Stomach (tissue), 9 donors: ENCODE measurements around the gene ADAMTSL3. TPM values are rescaled to one million over a fixed set of nuclear protein-coding genes. Genes with fewer than 3 reads are reported as not detected.

Experiments
- DNase-seq, 2 donors: peaks; one replicate each; pipeline versions ENCODE4 v3.0.0 to v3.0.0-alpha.2; 2013 to 2019
- H3K27ac ChIP-seq, 5 donors: fragments of 200-600 bp in 4 of 5; sonication (generic) in 4 of 5; one replicate each; pipeline ENCODE4 v1.5.1; 2013 to 2019; ENCODE audit warnings: mild to moderate bottlenecking in 1 of 5, moderate library complexity in 1 of 5
- H3K27me3 ChIP-seq, 3 donors: fragments of 200-600 bp; sonication (generic); one replicate each; pipeline ENCODE4 v1.5.1; 2017 to 2019; ENCODE audit warnings: mixed run types in 1 of 3
- H3K36me3 ChIP-seq, 4 donors: fragments of 200-600 bp; sonication (generic); 1 replicate in 3 of 4; 2 replicates in 1 of 4; pipeline ENCODE4 v1.5.1; 2016 to 2019
- H3K4me1 ChIP-seq, 4 donors: fragments of 200-600 bp; sonication (generic); one replicate each; pipeline ENCODE4 v1.5.1; 2016 to 2019
- H3K4me3 ChIP-seq, 4 donors: fragments of 200-600 bp; sonication (generic) in 3 of 4; one replicate each; pipeline ENCODE4 v1.5.1; 2016 to 2019; ENCODE audit warnings: mild to moderate bottlenecking in 1 of 4
- H3K9me3 ChIP-seq, 4 donors: fragments of 200-600 bp; sonication (generic); one replicate each; pipeline ENCODE4 v1.5.1; 2016 to 2019
- CTCF ChIP-seq, 7 experiments: fragments of 450-650 bp in 4 of 7; fragments of 200-600 bp in 3 of 7; sonication (generic) in 3 of 7; IDR thresholded peaks; one replicate each; pipeline ENCODE4 v1.5.1; 2016 to 2019; ENCODE audit warnings: antibody characterized with exemption in 7 of 7, control low read depth in 2 of 7, mild to moderate bottlenecking in 1 of 7
- EP300 ChIP-seq: sonication (generic); formaldehyde crosslinking; IDR thresholded peaks from one replicate; pipeline ENCODE4 v1.6.1; 2017; ENCODE audit warnings: antibody characterized with exemption
- POLR2A ChIP-seq, 4 donors: fragments of 450-650 bp; IDR thresholded peaks; one replicate each; pipeline ENCODE4 v1.6.1; 2016; ENCODE audit warnings: antibody characterized with exemption in 4 of 4, control low read depth in 2 of 4, mild to moderate bottlenecking in 1 of 4, moderate library complexity in 1 of 4
- POLR2AphosphoS5 ChIP-seq, 3 donors: sonication (generic); formaldehyde crosslinking; IDR thresholded peaks; one replicate each; pipeline ENCODE4 v1.6.1; 2016; ENCODE audit warnings: antibody characterized with exemption in 3 of 3
- WGBS, 5 donors: extraction: QIAGEN DNeasy Blood & Tissue Kit in 3 of 5; methylation state at CpG; one replicate each; pipeline versions ENCODE4 v1.1.5 to v1.1.7; 2013 to 2018; 5-methylcytosine and 5-hydroxymethylcytosine counted together
- intact Hi-C: fragments of 100-400 bp; cut with DNase I; formaldehyde crosslinking; loops from one replicate; pipeline ENCODE4 v1.15.1; 2023; ENCODE audit warnings: low total_unique reads
- polyA plus RNA-seq, 3 donors: library from polyadenylated mRNA; stranded (reverse); fragments of 200-250 nt; gene quantifications; one replicate each; pipeline ENCODE4 v1.2.3, GENCODE V29; 2013
- total RNA-seq, 5 donors: library from RNA; depleted of rRNA; stranded (reverse); fragments of >200 nt; gene quantifications; one replicate each; pipeline versions ENCODE4 v1.1.0 to v1.2.3, GENCODE V29; 2014 to 2016
- donor health status: healthy with polysubstance abuse.
- donor health status: Bipolar disorder and iron deficiency.
- donor health status: healthy.

ADAMTSL3 gene
- total and polyA plus RNA-seq, 8 donors = 1.1 to 54.9 (median 6.0) TPM

GRCh38 chr15:83929619-83930018 is 275.7 kb downstream of the ADAMTSL3 start:
- Histone ChIP-seq H3K27ac (peak overlapping the region in 2 of 5 donors; percentile 48 to 60), H3K9me3 (peaks cover 0 to 8% (median 0%) of the 10 kb centered on the region in 4 donors), H3K4me1 (peaks cover 0 to 31% (median 14%) of the 10 kb centered on the region in 4 donors), H3K4me3 (no peak overlapping the region), H3K36me3 (no peaks in the 10 kb centered on the region), H3K27me3 (no peaks in the 10 kb centered on the region)
- intact Hi-C loops = no loop called here
- no peak for DNase-seq
- TF ChIP-seq EP300 (no peak), POLR2AphosphoS5 (IDR thresholded peaks at IDR 0.05) (no peak), CTCF (IDR thresholded peaks at IDR 0.05) (no peak)
- 82 to 94% (median 88%) methylated on average over 1 of the region's 1 CpG for WGBS, 5 donors

- Histone ChIP-seq H3K36me3 (no peaks in the 10 kb centered on the region), H3K4me3 (no peak overlapping the region), H3K27ac (peak overlapping the region in 3 of 5 donors; percentile 18 to 60 (median 48)), H3K27me3 (no peaks in the 10 kb centered on the region), H3K4me1 (peaks cover 0 to 31% (median 14%) of the 10 kb centered on the region in 4 donors), H3K9me3 (peaks cover 0 to 8% (median 0%) of the 10 kb centered on the region in 4 donors)
- intact Hi-C loops = no loop called here
- TF ChIP-seq POLR2A (IDR thresholded peaks at IDR 0.05) = no peak
- TF ChIP-seq POLR2AphosphoS5 (IDR thresholded peaks at IDR 0.05) = peak in 1 of 3 donors; percentile 12
- DNase-seq = peak in 1 of 2 donors; percentile 51
These were observed 276.7 kb downstream of the ADAMTSL3 start for GRCh38 chr15:83930392-83931212.

GRCh38 chr15:83935774-83936173 is 281.9 kb downstream of the ADAMTSL3 start:
- Histone ChIP-seq H3K27ac (no peak overlapping the region), H3K36me3 (no peaks in the 10 kb centered on the region), H3K4me3 (no peak overlapping the region), H3K9me3 (peaks cover 0 to 8% (median 0%) of the 10 kb centered on the region in 4 donors), H3K27me3 (no peaks in the 10 kb centered on the region), H3K4me1 (peaks cover 0 to 15% (median 10%) of the 10 kb centered on the region in 4 donors)
- TF ChIP-seq EP300 (no peak), POLR2A (IDR thresholded peaks at IDR 0.05) (no peak), CTCF (IDR thresholded peaks at IDR 0.05) (no peak), POLR2AphosphoS5 (IDR thresholded peaks at IDR 0.05) (no peak)
- 82 to 94% (median 91%) methylated on average over 1 of the region's 1 CpG for WGBS, 5 donors
- intact Hi-C loops = no loop called here
- no peak for DNase-seq

GRCh38 chr15:83940136-83940535 is 286.2 kb downstream of the ADAMTSL3 start:
- H3K9me3 ChIP-seq = no peaks in the 10 kb centered on the region
- intact Hi-C loops = no loop called here
- no peak for DNase-seq
- no peak overlapping the region for H3K27ac ChIP-seq
- no peak for TF ChIP-seq POLR2AphosphoS5 (IDR thresholded peaks at IDR 0.05)
- TF ChIP-seq CTCF (IDR thresholded peaks at IDR 0.05) = no peak
- TF ChIP-seq POLR2A (IDR thresholded peaks at IDR 0.05) = no peak
- TF ChIP-seq EP300 = no peak
- H3K36me3 ChIP-seq = peaks cover 0 to 11% (median 3%) of the 10 kb centered on the region in 4 donors
- H3K4me1 ChIP-seq = no peaks in the 10 kb centered on the region
- WGBS, 5 donors = 81 to 97% (median 85%) methylated on average over 4 of the region's 4 CpGs
- no peak overlapping the region for H3K4me3 ChIP-seq
- H3K27me3 ChIP-seq = no peaks in the 10 kb centered on the region

- no peaks in the 10 kb centered on the region for H3K4me1 ChIP-seq
- 74 to 88% (median 83%) methylated on average over 3 of the region's 3 CpGs for WGBS, 5 donors
These were observed 289.1 kb downstream of the ADAMTSL3 start for GRCh38 chr15:83943043-83943442.

More at GRCh38 chr15:83943043-83943442, 289.1 kb downstream of the ADAMTSL3 start:
- H3K36me3 ChIP-seq = peaks cover 0 to 22% (median 3%) of the 10 kb centered on the region in 4 donors
- H3K9me3 ChIP-seq = no peaks in the 10 kb centered on the region
- H3K27ac ChIP-seq = no peak overlapping the region
- TF ChIP-seq CTCF (IDR thresholded peaks at IDR 0.05) (no peak), POLR2A (IDR thresholded peaks at IDR 0.05) (no peak), EP300 (no peak)
- no peak for DNase-seq
- no peak overlapping the region for H3K4me3 ChIP-seq
- intact Hi-C loops = no loop called here
- no peaks in the 10 kb centered on the region for H3K27me3 ChIP-seq
